CD4-positive, alpha-beta T cell treated with Interleukin-4 for 4 hours (primary cell): ENCODE data around the gene CARS2.
"Not testable (repeated sequence)": the region's sequence is repeated elsewhere in the genome, so short reads cannot be mapped to it uniquely, and the experiment has no call there.

ENCODE experiments used
- DNase-seq: peaks from one replicate; pipeline ENCODE4 v3.0.0-alpha.2; 2020

The CARS2 gene

GRCh38 chr13:110635405-110636002 lies 70.4 kb downstream of the CARS2 start:
- DNase-seq = no peak

- DNase-seq = no peak
These were observed 71.4 kb downstream of the CARS2 start for GRCh38 chr13:110634558-110634957.

DNA sequence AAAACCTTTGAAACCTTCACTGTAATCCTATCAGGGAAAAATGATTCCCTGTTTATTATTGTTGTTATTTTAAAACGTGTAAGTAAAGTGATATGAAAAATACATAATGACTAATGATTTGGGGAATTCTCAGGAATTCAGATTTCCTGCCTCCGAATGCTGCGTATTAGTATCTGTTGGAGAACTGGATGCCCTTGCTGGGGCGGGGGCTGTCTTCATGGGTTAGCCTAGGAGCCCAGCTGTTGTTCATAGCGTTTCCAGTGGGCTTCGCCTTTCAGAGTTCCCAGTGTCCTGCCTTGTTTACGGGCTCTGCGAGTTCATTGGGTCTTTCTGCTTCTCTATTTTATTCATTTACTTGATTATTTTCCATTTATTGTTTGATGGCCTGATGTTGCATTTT lies 72.1 kb downstream of the CARS2 start:
- DNase-seq = no peak

DNA sequence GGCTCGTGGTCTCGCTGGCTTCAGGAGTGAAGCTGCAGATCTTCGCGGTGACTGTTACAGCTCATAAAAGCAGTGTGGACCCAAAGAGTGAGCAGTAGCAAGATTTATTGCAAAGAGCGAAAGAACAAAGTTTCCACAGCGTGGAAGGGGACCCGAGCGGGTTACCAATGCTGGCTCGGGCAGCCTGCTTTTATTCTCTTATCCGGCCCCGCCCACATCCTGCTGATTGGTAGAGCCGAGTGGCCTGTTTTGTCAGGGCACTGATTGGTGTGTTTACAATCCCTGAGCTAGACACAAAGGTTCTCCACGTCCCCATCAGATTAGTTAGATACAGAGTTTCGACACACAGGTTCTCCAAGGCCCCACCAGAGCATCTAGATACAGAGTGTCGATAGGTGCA lies 73.7 kb downstream of the CARS2 start:
- DNase-seq = not testable (repeated sequence)

DNA sequence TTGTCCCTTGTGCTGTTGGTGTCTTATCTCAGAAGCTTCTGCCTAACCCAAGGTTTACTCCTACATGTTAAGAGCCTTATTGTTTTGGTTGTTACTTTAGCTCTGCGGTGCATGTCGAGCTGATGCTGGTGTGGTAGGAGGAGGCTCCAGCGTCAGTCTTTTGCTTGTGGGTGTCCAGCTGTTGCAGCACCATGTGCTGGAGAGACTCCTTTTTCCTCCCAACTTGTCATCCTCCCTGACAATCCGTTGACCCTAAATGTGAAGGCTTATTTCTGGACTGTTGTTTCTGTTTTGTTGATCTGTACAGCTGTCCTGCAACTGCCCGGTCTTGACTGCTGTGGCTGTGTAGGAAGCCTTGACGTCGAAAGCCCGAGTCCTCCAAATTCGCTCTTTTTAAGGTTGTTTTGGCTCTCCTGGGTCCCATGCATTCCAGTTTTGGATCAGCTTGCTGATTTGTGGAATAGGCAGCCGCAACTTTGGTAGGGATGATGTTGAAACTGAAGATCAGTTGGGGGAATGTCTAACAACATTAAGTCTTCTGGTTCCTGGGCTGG lies 75.3 kb downstream of the CARS2 start:
- no peak for DNase-seq

- DNase-seq = peak; percentile 31
These were observed 76.2 kb downstream of the CARS2 start for GRCh38 chr13:110629735-110630134.

- no peak for DNase-seq
These were observed 76.8 kb downstream of the CARS2 start for GRCh38 chr13:110628952-110629701.

GRCh38 chr13:110628477-110628793 lies 77.5 kb downstream of the CARS2 start:
- no peak for DNase-seq

- DNase-seq = no peak
These were observed 78.0 kb downstream of the CARS2 start for GRCh38 chr13:110627761-110628476.

DNA sequence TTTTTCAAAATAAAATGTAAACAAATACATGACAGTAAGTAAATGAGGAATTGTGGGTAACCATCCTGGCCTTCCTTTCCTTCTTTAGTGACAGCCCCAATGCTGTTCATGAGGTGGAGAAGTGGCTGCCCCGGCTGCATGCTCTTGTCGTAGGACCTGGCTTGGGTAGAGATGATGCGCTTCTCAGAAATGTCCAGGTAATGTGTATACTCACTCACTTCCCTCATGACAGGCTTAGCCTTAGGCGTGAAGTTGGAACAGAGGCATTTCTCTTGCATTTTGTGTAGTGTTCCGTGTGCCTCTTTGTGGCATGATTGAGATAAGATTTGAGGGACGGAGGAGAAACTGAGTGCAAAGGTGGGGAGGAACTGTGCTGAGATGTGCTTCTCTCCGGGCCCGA lies 78.6 kb downstream of the CARS2 start:
- no peak for DNase-seq

GRCh38 chr13:110626521-110626920 lies 79.4 kb downstream of the CARS2 start:
- no peak for DNase-seq

- DNase-seq = no peak
These were observed 80.1 kb downstream of the CARS2 start for GRCh38 chr13:110625771-110626321.

DNA sequence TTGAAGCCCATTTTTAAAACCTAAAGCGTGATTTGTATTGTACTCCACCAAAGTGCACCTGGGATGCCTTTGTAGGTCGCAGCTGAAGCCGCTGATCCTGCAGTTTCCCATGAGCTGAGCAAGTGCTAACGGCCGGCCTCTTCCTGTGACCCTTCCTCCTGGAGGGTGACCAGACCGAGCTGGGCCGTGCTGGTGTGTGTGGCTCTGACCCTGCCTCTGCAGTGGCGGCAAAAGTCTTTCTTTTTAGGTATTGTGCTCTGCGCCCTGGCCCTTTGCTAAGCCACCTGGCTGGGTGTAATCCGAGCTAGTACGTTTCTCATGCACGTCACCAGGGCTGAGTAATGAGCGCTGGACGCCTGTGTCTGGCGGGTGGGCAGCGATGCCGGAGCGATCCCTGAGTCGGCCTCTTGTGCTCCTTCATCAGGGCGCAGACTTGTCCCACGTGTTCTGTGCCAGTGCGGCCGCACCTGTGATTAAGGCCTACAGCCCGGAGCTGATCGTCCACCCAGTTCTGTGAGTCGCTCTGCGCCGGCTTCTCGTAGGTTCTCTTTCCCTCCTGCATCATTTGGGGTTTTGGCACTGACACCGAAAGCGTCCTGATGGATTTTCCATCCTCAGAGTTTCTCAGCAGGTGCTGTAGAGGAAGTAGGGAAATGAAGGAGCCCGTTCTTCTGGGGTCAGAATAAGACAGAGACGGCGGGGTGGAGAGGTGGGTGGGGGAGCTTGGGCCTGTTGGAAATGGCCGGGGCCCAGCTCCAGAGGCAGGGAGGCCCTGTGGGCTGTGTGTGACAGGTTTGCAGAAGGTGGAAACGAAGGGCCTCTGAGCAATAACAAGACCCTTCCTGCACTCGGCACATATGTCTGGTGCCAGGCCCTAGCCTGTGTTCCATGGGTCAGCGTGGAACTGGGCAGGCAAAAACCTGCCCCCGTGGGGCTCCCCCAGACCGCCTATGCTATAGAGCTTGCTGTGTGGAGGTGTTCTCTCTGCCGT lies 80.9 kb downstream of the CARS2 start:
- DNase-seq = no peak

GRCh38 chr13:110620596-110620995 lies 85.3 kb downstream of the CARS2 start:
- no peak for DNase-seq

DNA sequence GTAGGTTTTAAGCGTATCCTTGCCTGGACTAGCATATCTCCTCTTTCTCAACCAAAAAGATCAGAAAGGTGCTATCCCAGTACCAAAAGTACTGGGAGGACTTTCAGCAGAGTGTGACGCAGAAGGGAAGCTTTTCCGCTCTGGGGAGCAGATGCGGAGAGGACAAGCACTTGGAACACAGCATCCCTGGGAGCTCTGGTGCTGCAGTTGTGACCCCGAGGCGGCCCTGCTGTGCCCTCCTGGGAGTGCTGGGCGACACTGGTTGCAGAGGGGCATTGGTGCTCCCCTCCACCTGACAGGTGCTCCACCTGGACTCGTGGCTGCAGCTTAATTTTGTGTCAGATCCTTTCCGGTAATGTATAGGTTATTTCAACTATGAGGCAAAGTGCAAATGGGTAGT lies 87.1 kb downstream of the CARS2 start:
- no peak for DNase-seq

DNA sequence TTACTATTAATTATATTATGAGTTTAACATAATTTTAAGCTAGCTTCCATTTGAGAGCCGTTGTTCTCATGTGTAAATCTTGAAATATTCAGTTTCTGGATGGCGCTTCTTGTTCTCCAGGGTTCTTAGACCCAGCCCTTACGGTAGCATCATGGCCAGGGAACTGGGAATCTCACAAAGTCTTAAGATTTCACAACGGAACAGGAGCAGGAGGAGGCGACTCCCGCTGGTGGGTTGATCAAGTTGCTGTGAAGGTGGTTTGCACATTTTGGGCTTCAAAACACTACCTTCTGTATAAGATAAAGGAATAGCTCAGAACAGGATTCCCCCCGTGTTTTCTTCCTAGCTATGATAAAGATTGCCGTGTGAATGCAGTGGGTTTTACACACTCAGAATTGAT lies 87.7 kb downstream of the CARS2 start:
- DNase-seq = no peak

- no peak for DNase-seq
These were observed 88.4 kb downstream of the CARS2 start for GRCh38 chr13:110617321-110618072.

- peak; percentile 31 for DNase-seq
These were observed 89.5 kb downstream of the CARS2 start for GRCh38 chr13:110616103-110617101.

GRCh38 chr13:110615322-110616102 lies 90.4 kb downstream of the CARS2 start, which contains the start of gene NAXD:
TSS of gene NAXD (plus strand) at chr13:110615545. CDS start at chr13:110615602, 57 bp downstream.
- DNase-seq = peak; percentile 87
